K562 (cell line): ENCODE data around the gene TMEM143. TPM values are rescaled to one million over a fixed set of nuclear protein-coding genes. Genes with fewer than 3 reads are reported as not detected.
A peak's percentile ranks its signal among the peaks of the same experiment; 100 is the strongest.

ENCODE experiments used
- ATAC-seq: fragments of 200-7000 bp; cut with Tn5 transposase; 3 replicates; pipeline ENCODE4 v1.9.1; 2020; ENCODE audit warnings: moderate library complexity
- BruUV-seq: library from RNA; stranded (reverse); fragments of 400-500 nt; replicated peaks from 2 replicates; lab custom pipeline; 2021; lab: Mats Ljungman, UMichigan
- CTCF ChIA-PET: fragments of 300-600 bp; formaldehyde crosslinking; extraction: SDS; loops from one replicate; lab custom pipeline; 2021; ENCODE audit warnings: low intra/inter-chr PET ratio; lab: Yijun Ruan, JAX
- POLR2A ChIA-PET: fragments of 300-600, 350-650 bp; sonication (Branson Sonifier 250); formaldehyde crosslinking; extraction: SDS; loops from one replicate; lab custom pipeline; 2021; ENCODE audit warnings: antibody characterized with exemption, inconsistent platforms; lab: Yijun Ruan, JAX
- DNase-seq, 4 experiments: peaks; one replicate each; pipeline versions ENCODE4 v3.0.0 to v3.0.0-alpha.2; 2011 to 2018; ENCODE audit warnings: low spot score in 3 of 4, mixed read lengths in 3 of 4; ENCODE audit errors: extremely low read depth in 1 of 4
- FAIRE-seq: peaks from 2 replicates; lab custom pipeline; 2011; peaks lifted over from hg19 to GRCh38; lab: Jason Lieb, UNC
- H2AFZ ChIP-seq: 2 replicates; pipeline ENCODE4 v1.6.0; 2011; ENCODE audit warnings: low read depth, low read length, control low read depth, inconsistent platforms
- H3K27ac ChIP-seq: fragments of 200-600 bp; 3 replicates; pipeline ENCODE4 v1.8.0; 2011; ENCODE audit warnings: low read depth, mild to moderate bottlenecking, control low read depth, inconsistent platforms, low read length, moderate library complexity, mixed read lengths; ENCODE audit errors: extremely low read depth
- H3K27me3 ChIP-seq, 2 experiments: fragments of 300-600 bp in 1 of 2; 2 replicates in 1 of 2; 3 replicates in 1 of 2; pipeline versions ENCODE4 v1.6.0 to v1.8.0; 2011; ENCODE audit warnings: inconsistent platforms in 2 of 2, low read length in 2 of 2, mild to moderate bottlenecking in 1 of 2, mixed read lengths in 1 of 2, moderate library complexity in 1 of 2; ENCODE audit not compliant: control insufficient read depth in 2 of 2, insufficient read depth in 2 of 2
- H3K36me3 ChIP-seq: fragments of 300-600 bp; 3 replicates; pipeline ENCODE4 v1.8.0; 2011; ENCODE audit warnings: mild to moderate bottlenecking, low read length, inconsistent platforms; ENCODE audit not compliant: control insufficient read depth, insufficient read depth
- H3K4me1 ChIP-seq, 2 experiments: fragments of 200-600 bp in 1 of 2; replicated peaks in 1 of 2; 2 replicates in 1 of 2; 3 replicates in 1 of 2; pipeline versions ENCODE4 v1.5.1 to v1.8.0; 2011; ENCODE audit warnings: inconsistent platforms in 2 of 2, low read length in 2 of 2, mild to moderate bottlenecking in 1 of 2, mixed read lengths in 1 of 2, moderate library complexity in 1 of 2; ENCODE audit not compliant: control insufficient read depth in 2 of 2, insufficient read depth in 2 of 2
- H3K4me2 ChIP-seq: 2 replicates; pipeline ENCODE4 v1.6.1; 2011; ENCODE audit warnings: low read length, control low read depth, inconsistent platforms, mixed read lengths; ENCODE audit not compliant: insufficient read depth
- H3K4me3 ChIP-seq: fragments of 200-600 bp; sonication (generic), shearing (Covaris generic); 2 replicates; pipeline ENCODE4 v1.5.1; 2016; ENCODE audit warnings: control low read depth, inconsistent platforms
- H3K79me2 ChIP-seq: fragments of 200-600 bp; 3 replicates; pipeline ENCODE4 v1.8.0; 2011; ENCODE audit warnings: low read length, inconsistent platforms; ENCODE audit not compliant: control insufficient read depth, insufficient read depth
- H3K9ac ChIP-seq, 2 experiments: 2 replicates each; pipeline versions ENCODE4 v1.6.0 to v1.6.1; 2011; ENCODE audit warnings: low read depth in 2 of 2, low read length in 2 of 2, control low read depth in 1 of 2, inconsistent platforms in 1 of 2, mild to moderate bottlenecking in 1 of 2, mixed read lengths in 1 of 2; ENCODE audit not compliant: insufficient read depth in 1 of 2
- H3K9me1 ChIP-seq: one replicate; pipeline ENCODE4 v1.6.0; 2011; ENCODE audit warnings: inconsistent platforms, mild to moderate bottlenecking, low read length, moderate library complexity; ENCODE audit not compliant: control insufficient read depth, insufficient read depth
- H3K9me3 ChIP-seq: replicated peaks from 2 replicates; pipeline ENCODE4 v1.5.1; 2011; ENCODE audit warnings: low read depth, low read length, inconsistent platforms; ENCODE audit not compliant: control insufficient read depth, insufficient read depth
- H4K20me1 ChIP-seq: replicated peaks from 2 replicates; pipeline ENCODE4 v1.6.1; 2011; ENCODE audit warnings: low read length, inconsistent platforms, mixed read lengths; ENCODE audit not compliant: control insufficient read depth, insufficient read depth
- ELF2 ChIP-seq: fragments of 250-450 bp; sonication (Bioruptor Pico); IDR thresholded peaks from 2 replicates; pipeline ENCODE4 v1.5.0; 2021; ENCODE audit warnings: mild to moderate bottlenecking
- GATAD2A ChIP-seq: fragments of 450-650 bp; IDR thresholded peaks from 2 replicates; pipeline ENCODE4 v1.6.1; 2017
- HIVEP1 ChIP-seq: fragments of 250-450 bp; sonication (Bioruptor Pico); IDR thresholded peaks from 2 replicates; pipeline ENCODE4 v1.4.0; 2020; ENCODE audit warnings: mild to moderate bottlenecking
- KDM5B ChIP-seq: fragments of 200-600 bp; sonication (generic); IDR thresholded peaks from 2 replicates; pipeline ENCODE4 v1.6.1; 2012; ENCODE audit warnings: low read depth, mild to moderate bottlenecking, moderate library complexity, low read length, control low read depth, inconsistent platforms; ENCODE audit not compliant: insufficient replicate concordance
- MTA1 ChIP-seq: fragments of 450-650 bp; IDR thresholded peaks from 2 replicates; pipeline ENCODE4 v1.6.1; 2017; ENCODE audit warnings: borderline replicate concordance
- POLR2AphosphoS2 ChIP-seq: IDR thresholded peaks from 2 replicates; pipeline ENCODE4 v1.6.1; 2012; ENCODE audit warnings: low read length, improper control_type of control experiment
- POLR2G ChIP-seq: fragments of 200-400 bp; formaldehyde crosslinking; IDR thresholded peaks from 2 replicates; pipeline ENCODE4 v1.6.1; 2017; ENCODE audit warnings: low read depth, mild to moderate bottlenecking, antibody characterized with exemption, low read length, moderate library complexity
- RBFOX2 ChIP-seq: fragments of 200-400 bp; formaldehyde crosslinking; IDR thresholded peaks from 2 replicates; pipeline ENCODE4 v1.6.1; 2017; ENCODE audit warnings: low read depth, mild to moderate bottlenecking, low read length, moderate library complexity
- RFX1 ChIP-seq: fragments of 450-650 bp; IDR thresholded peaks from 2 replicates; pipeline ENCODE4 v1.6.1; 2016; ENCODE audit warnings: mild to moderate bottlenecking, moderate library complexity
- ZBTB7A ChIP-seq: IDR thresholded peaks from 2 replicates; pipeline ENCODE4 v1.6.1; 2011; ENCODE audit warnings: low read depth, mild to moderate bottlenecking, low read length, moderate library complexity, borderline replicate concordance; ENCODE audit not compliant: control insufficient read depth
- WGBS: fragments of 100-300 bp; shearing (Covaris generic); methylation state at CpG from one replicate; pipeline ENCODE4 v1.1.6; 2016; ENCODE audit warnings: low coverage, mixed read lengths; ENCODE audit not compliant: insufficient coverage; ENCODE audit errors: missing lambda C conversion rate; 5-methylcytosine and 5-hydroxymethylcytosine counted together
- in situ Hi-C: fragments of 300-500 bp; cut with MboI; formaldehyde crosslinking; loops from 4 replicates; pipeline ENCODE4 v1.15.0; 2018; ENCODE audit warnings: inconsistent platforms, mixed read lengths
- intact Hi-C: fragments of 100-400 bp; cut with micrococcal nuclease; formaldehyde crosslinking; loops from 2 replicates; pipeline ENCODE4 v1.14.2; 2022
- polyA plus RNA-seq, 8 experiments: library from polyadenylated mRNA; depleted of rRNA in 4 of 8; stranded (reverse) in 5 of 8; unstranded in 3 of 8; fragments of >200 nt; fragmentation: Nextera tagmentation in 2 of 8; fragmentation: Illumina TruSeq in 1 of 8; extraction: Ambion mirVana in 2 of 8; extraction: Trizol in 1 of 8; gene quantifications; 2 replicates each; pipeline versions ENCODE4 v1.2.1 to v1.2.3, GENCODE V29; 2011 to 2014; ENCODE audit warnings: inconsistent platforms in 1 of 8, missing spikeins in 1 of 8
- total RNA-seq, 7 experiments: library from RNA; depleted of rRNA in 6 of 7; stranded (reverse); fragments of >200 nt in 6 of 7; fragmentation: Illumina TruSeq in 2 of 7; extraction: Trizol in 2 of 7; gene quantifications; 2 replicates each; pipeline versions ENCODE4 v1.2.1 to v1.2.3, GENCODE V29; 2011 to 2021; ENCODE audit warnings: low replicate concordance in 1 of 7
- TF ChIP-seq, protein P1 (sequence below): fragments of 200-800 bp; sonication (Bioruptor generic); IDR thresholded peaks from 2 replicates; pipeline ENCODE4 v1.6.1; 2017; ENCODE audit warnings: missing genetic modification characterization, missing compliant biosample characterization
- TF ChIP-seq, protein P2 (sequence below): fragments of 250-450 bp; sonication (Bioruptor Pico); IDR thresholded peaks from 2 replicates; pipeline ENCODE4 v1.4.0; 2020; ENCODE audit warnings: borderline replicate concordance
- TF ChIP-seq, protein P3 (sequence below): sonication (generic); formaldehyde crosslinking; IDR thresholded peaks from 2 replicates; pipeline ENCODE4 v1.8.0; 2022; ENCODE audit warnings: missing genetic modification reagents, mild to moderate bottlenecking, moderate library complexity, borderline replicate concordance

TMEM143 gene
- total and polyA plus RNA-seq, 9 of the 15 experiments (the other 6 are each of a cell fraction or from before 2014, with no cell fraction given), result 0.66 to 8.8 (median 4.3) TPM

DNA sequence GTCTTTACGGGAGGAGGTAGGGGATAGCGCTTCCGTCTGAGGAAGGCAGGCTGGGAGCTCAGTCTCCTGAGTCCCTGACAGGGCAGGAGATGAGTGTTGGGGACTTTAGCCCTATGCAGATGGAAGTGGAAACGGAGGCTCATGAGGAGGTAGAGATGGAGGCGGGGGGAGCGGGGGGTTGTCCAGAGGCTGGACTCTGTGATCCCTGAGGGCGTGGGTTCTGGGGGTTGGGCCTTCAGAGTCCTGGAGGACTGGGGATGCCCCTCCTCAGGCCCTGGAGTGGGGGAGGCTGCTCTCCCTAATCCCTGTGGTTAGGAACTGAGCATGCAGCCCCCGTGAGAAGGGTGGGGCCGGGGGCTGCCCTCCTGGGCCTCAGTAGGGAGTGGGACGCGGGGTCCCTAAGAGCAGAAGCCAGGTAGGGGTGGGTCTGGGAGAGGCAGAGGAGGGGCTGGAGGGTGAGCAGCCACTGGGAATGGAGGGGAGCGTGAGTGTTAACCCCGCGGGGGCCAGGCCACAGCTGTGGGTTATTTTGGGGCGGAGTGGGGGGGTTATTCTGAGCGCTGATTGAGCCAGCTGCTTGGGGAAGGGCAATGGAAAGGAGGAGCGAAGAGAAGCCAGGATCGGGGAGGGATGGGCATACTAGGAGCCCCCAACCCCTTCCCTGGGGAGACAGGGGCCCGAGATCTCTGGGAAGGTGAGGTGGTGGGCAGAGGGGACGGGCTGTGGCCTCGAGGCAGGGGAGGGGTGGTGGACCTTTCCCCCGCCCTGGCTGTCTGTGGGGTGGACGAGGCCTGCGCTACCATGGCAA lies 32.5 kb upstream of the TMEM143 start:
- Histone ChIP-seq H3K9me1 (no peaks in the 10 kb centered on the region), H3K27me3 (no peaks in the 10 kb centered on the region), H3K4me2 (no peak overlapping the region), H4K20me1 (peaks cover 10% of the 10 kb centered on the region), H3K9me3 (no peaks in the 10 kb centered on the region), H3K36me3 (peaks cover 4% of the 10 kb centered on the region; the same call in 2 of the 3 replicates), H3K4me1 (peaks cover 39 to 89% of the 10 kb centered on the region in 2 experiments), H3K4me3 (no peak overlapping the region), H3K27ac (no peak overlapping the region), H2AFZ (no peak overlapping the region), H3K9ac (peak overlapping the region in 1 of 2 experiments; percentile 96; a peak in 2 of 4 replicates), H3K79me2 (peaks cover 33% of the 10 kb centered on the region)
- ChIA-PET POLR2A (interaction anchor here (0.6 kb wide), 1 partner anchor 43 kb away, joined by 3 read pairs; no protein-coding TSS in a partner anchor), CTCF (no interaction called here)
- TF ChIP-seq, protein P1, sequence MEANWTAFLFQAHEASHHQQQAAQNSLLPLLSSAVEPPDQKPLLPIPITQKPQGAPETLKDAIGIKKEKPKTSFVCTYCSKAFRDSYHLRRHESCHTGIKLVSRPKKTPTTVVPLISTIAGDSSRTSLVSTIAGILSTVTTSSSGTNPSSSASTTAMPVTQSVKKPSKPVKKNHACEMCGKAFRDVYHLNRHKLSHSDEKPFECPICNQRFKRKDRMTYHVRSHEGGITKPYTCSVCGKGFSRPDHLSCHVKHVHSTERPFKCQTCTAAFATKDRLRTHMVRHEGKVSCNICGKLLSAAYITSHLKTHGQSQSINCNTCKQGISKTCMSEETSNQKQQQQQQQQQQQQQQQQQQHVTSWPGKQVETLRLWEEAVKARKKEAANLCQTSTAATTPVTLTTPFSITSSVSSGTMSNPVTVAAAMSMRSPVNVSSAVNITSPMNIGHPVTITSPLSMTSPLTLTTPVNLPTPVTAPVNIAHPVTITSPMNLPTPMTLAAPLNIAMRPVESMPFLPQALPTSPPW (CRISPR knock-in tag), result peak; percentile 41
- TF ChIP-seq HIVEP1 (CRISPR knock-in tag) (no peak), RBFOX2 (peak; percentile 42; the same call in 1 of the 2 replicates), POLR2G (peak; percentile 43; the same call in 1 of the 2 replicates), ZBTB7A (0 out of 2 replicates have a peak, but pooled peaks have one; percentile 67), POLR2AphosphoS2 (peak; percentile 37; the same call in 1 of the 2 replicates), ELF2 (CRISPR knock-in tag) (no peak), MTA1 (0 out of 2 replicates have a peak, but pooled peaks have one; percentile 4), GATAD2A (0 out of 2 replicates have a peak, but pooled peaks have one; percentile 22), RFX1 (peak; percentile 83; the same call in 1 of the 2 replicates), KDM5B (peak; percentile 54)
- TF ChIP-seq, protein P2, sequence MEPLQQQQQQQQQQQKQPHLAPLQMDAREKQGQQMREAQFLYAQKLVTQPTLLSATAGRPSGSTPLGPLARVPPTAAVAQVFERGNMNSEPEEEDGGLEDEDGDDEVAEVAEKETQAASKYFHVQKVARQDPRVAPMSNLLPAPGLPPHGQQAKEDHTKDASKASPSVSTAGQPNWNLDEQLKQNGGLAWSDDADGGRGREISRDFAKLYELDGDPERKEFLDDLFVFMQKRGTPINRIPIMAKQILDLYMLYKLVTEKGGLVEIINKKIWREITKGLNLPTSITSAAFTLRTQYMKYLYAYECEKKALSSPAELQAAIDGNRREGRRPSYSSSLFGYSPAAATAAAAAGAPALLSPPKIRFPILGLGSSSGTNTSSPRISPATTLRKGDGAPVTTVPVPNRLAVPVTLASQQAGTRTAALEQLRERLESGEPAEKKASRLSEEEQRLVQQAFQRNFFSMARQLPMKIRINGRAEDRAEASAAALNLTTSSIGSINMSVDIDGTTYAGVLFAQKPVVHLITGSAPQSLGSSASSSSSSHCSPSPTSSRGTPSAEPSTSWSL (CRISPR knock-in tag), result no peak
- TF ChIP-seq, protein P3, sequence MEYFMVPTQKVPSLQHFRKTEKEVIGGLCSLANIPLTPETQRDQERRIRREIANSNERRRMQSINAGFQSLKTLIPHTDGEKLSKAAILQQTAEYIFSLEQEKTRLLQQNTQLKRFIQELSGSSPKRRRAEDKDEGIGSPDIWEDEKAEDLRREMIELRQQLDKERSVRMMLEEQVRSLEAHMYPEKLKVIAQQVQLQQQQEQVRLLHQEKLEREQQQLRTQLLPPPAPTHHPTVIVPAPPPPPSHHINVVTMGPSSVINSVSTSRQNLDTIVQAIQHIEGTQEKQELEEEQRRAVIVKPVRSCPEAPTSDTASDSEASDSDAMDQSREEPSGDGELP, result peak; percentile 40; the same call in 1 of the 2 replicates
- intact Hi-C loops, result loop anchor here (10.0 kb wide), 2 partner anchors 71 to 99 kb away; partner anchors contain the start of gene EMP3
- DNase-seq (peak in 3 of 4 experiments; percentile 35 to 49 (median 40)), FAIRE-seq (no peak), ATAC-seq (no peak)
- 44% methylated on average over 23 of the region's 24 CpGs for WGBS
- in situ Hi-C loops, result no loop called here
- BruUV-seq, result no TSS peak
